H1 (cell line): ENCODE data around the gene STARD13. TPM values are rescaled to one million over a fixed set of nuclear protein-coding genes. Genes with fewer than 3 reads are reported as not detected.

Experiments used
- CTCF ChIA-PET: fragments of 300-600 bp; sonication (Branson Sonifier 250); formaldehyde crosslinking; loops from one replicate; lab custom pipeline; 2021; ENCODE audit not compliant: partially characterized antibody; lab: Charles Lee
- POLR2A ChIA-PET: fragments of 300-600 bp; sonication (Branson Sonifier 250); formaldehyde crosslinking; loops from one replicate; lab custom pipeline; 2021; ENCODE audit warnings: inconsistent platforms; ENCODE audit not compliant: partially characterized antibody; lab: Charles Lee
- DNase-seq, 2 experiments: peaks; one replicate each; pipeline versions ENCODE4 v3.0.0 to v3.0.0-alpha.2; 2010 to 2022; ENCODE audit warnings: low spot score in 2 of 2, low read depth in 1 of 2, mixed read lengths in 1 of 2
- FAIRE-seq: peaks from 2 replicates; lab custom pipeline; 2011; peaks lifted over from hg19 to GRCh38; lab: Jason Lieb, UNC
- H2AFZ ChIP-seq: 2 replicates; pipeline ENCODE4 v1.8.1; 2012; ENCODE audit warnings: low read length, inconsistent platforms
- H2AK5ac ChIP-seq: 2 replicates; pipeline ENCODE4 v1.6.1; 2013; ENCODE audit warnings: low read depth, low read length
- H2BK120ac ChIP-seq: replicated peaks from 2 replicates; pipeline ENCODE3; 2013; ENCODE audit warnings: low read depth, low read length, inconsistent platforms
- H2BK12ac ChIP-seq: 2 replicates; pipeline ENCODE4 v1.6.1; 2013; ENCODE audit warnings: low read depth, low read length
- H2BK15ac ChIP-seq: 2 replicates; pipeline ENCODE4 v1.6.1; 2013; ENCODE audit warnings: low read length
- H2BK20ac ChIP-seq: 2 replicates; pipeline ENCODE4 v1.6.1; 2013; ENCODE audit warnings: low read length
- H2BK5ac ChIP-seq: 2 replicates; pipeline ENCODE4 v1.6.1; 2013; ENCODE audit warnings: low read depth, low read length
- H3K14ac ChIP-seq: 2 replicates; pipeline ENCODE4 v1.6.1; 2013; ENCODE audit warnings: inconsistent platforms; ENCODE audit not compliant: insufficient read length
- H3K18ac ChIP-seq: 2 replicates; pipeline ENCODE4 v1.6.1; 2013; ENCODE audit warnings: low read length; ENCODE audit errors: extremely low read depth
- H3K23ac ChIP-seq: 2 replicates; pipeline ENCODE4 v1.6.1; 2013; ENCODE audit warnings: inconsistent platforms; ENCODE audit not compliant: insufficient read length
- H3K23me2 ChIP-seq: 2 replicates; pipeline ENCODE4 v1.6.1; 2013; ENCODE audit warnings: low read depth, low read length
- H3K27ac ChIP-seq: 2 replicates; pipeline ENCODE4 v1.6.1; 2011; ENCODE audit warnings: low read depth, low read length, inconsistent platforms
- H3K27me3 ChIP-seq, 4 experiments: replicated peaks in 1 of 4; 1 replicate in 1 of 4; 2 replicates in 3 of 4; pipeline versions ENCODE4 v1.6.1 to v1.8.1; 2011 to 2013; ENCODE audit warnings: low read length in 3 of 4, mild to moderate bottlenecking in 3 of 4, inconsistent platforms in 2 of 4, mixed read lengths in 2 of 4, moderate library complexity in 1 of 4; ENCODE audit not compliant: control insufficient read depth in 3 of 4, insufficient read depth in 3 of 4; ENCODE audit errors: extremely low read depth in 1 of 4
- H3K36me3 ChIP-seq, 4 experiments: 2 replicates each; pipeline versions ENCODE4 v1.6.1 to v1.8.1; 2011 to 2013; ENCODE audit warnings: mild to moderate bottlenecking in 4 of 4, low read length in 3 of 4, moderate library complexity in 2 of 4, control low read depth in 1 of 4, inconsistent platforms in 1 of 4; ENCODE audit not compliant: insufficient read depth in 4 of 4, control insufficient read depth in 2 of 4
- H3K4ac ChIP-seq: replicated peaks from 2 replicates; pipeline ENCODE3; 2013; ENCODE audit warnings: low read length, low read depth, mixed read lengths, inconsistent platforms; ENCODE audit not compliant: insufficient read length
- H3K4me1 ChIP-seq, 4 experiments: replicated peaks in 1 of 4; 1 replicate in 1 of 4; 2 replicates in 3 of 4; pipeline versions ENCODE4 v1.6.1 to v1.8.1; 2011 to 2013; ENCODE audit warnings: low read length in 3 of 4, inconsistent platforms in 2 of 4, mixed read lengths in 1 of 4; ENCODE audit not compliant: insufficient read depth in 4 of 4, control insufficient read depth in 3 of 4
- H3K4me2 ChIP-seq, 2 experiments: 2 replicates each; pipeline versions ENCODE4 v1.6.1 to v1.8.1; 2011 to 2013; ENCODE audit warnings: low read depth in 2 of 2, low read length in 2 of 2, control low read depth in 1 of 2, inconsistent platforms in 1 of 2, mild to moderate bottlenecking in 1 of 2; ENCODE audit not compliant: insufficient read depth in 1 of 2
- H3K4me3 ChIP-seq, 4 experiments: fragments of 200-600, 300-600 bp in 1 of 4; sonication (generic), shearing (Covaris generic), sonication (Bioruptor Twin) in 1 of 4; 2 replicates each; pipeline versions ENCODE4 v1.5.1 to v1.8.1; 2011 to 2016; ENCODE audit warnings: low read length in 4 of 4, low read depth in 3 of 4, control low read depth in 2 of 4, inconsistent platforms in 2 of 4, mild to moderate bottlenecking in 2 of 4, mixed read lengths in 1 of 4, moderate library complexity in 1 of 4; ENCODE audit not compliant: insufficient read depth in 2 of 4; ENCODE audit errors: extremely low read depth in 1 of 4
- H3K56ac ChIP-seq: replicated peaks from 2 replicates; pipeline ENCODE3; 2013; ENCODE audit warnings: low read depth, mild to moderate bottlenecking, mixed read lengths, low read length, inconsistent platforms; ENCODE audit not compliant: insufficient read length
- H3K79me1 ChIP-seq: 2 replicates; pipeline ENCODE4 v1.6.1; 2013; ENCODE audit warnings: low read depth, low read length, control low read depth
- H3K79me2 ChIP-seq, 2 experiments: 2 replicates each; pipeline versions ENCODE4 v1.6.1 to v1.8.1; 2012 to 2013; ENCODE audit warnings: low read length in 2 of 2, mild to moderate bottlenecking in 2 of 2, inconsistent platforms in 1 of 2; ENCODE audit not compliant: insufficient read depth in 2 of 2, control insufficient read depth in 1 of 2
- H3K9ac ChIP-seq, 4 experiments: replicated peaks in 1 of 4; 1 replicate in 1 of 4; 2 replicates in 3 of 4; pipeline versions ENCODE4 v1.6.1 to v1.8.1; 2011 to 2013; ENCODE audit warnings: low read depth in 3 of 4, low read length in 3 of 4, control low read depth in 2 of 4, mild to moderate bottlenecking in 2 of 4, moderate library complexity in 2 of 4, inconsistent platforms in 1 of 4; ENCODE audit errors: extremely low read depth in 1 of 4
- H3K9me3 ChIP-seq, 2 experiments: 2 replicates each; pipeline versions ENCODE4 v1.6.1 to v1.8.1; 2012 to 2013; ENCODE audit warnings: mild to moderate bottlenecking in 2 of 2, moderate library complexity in 2 of 2, control low read depth in 1 of 2, inconsistent platforms in 1 of 2, low read depth in 1 of 2, low read length in 1 of 2, mixed read lengths in 1 of 2; ENCODE audit not compliant: insufficient read depth in 2 of 2
- H4K20me1 ChIP-seq, 2 experiments: replicated peaks in 1 of 2; 2 replicates each; pipeline versions ENCODE3 to v1.8.1; 2011 to 2013; ENCODE audit warnings: inconsistent platforms in 2 of 2, low read length in 2 of 2, mild to moderate bottlenecking in 1 of 2; ENCODE audit not compliant: insufficient read depth in 2 of 2, control insufficient read depth in 1 of 2
- H4K5ac ChIP-seq: 2 replicates; pipeline ENCODE4 v1.6.1; 2013; ENCODE audit warnings: low read length, low read depth, mixed read lengths, inconsistent platforms; ENCODE audit not compliant: insufficient read length
- H4K8ac ChIP-seq: 2 replicates; pipeline ENCODE4 v1.8.0; 2013; ENCODE audit warnings: mild to moderate bottlenecking, moderate library complexity, low read length, inconsistent platforms; ENCODE audit not compliant: insufficient read depth; ENCODE audit errors: extremely low read depth
- H4K91ac ChIP-seq: replicated peaks from 2 replicates; pipeline ENCODE3; 2013; ENCODE audit warnings: low read length, mixed read lengths, inconsistent platforms; ENCODE audit not compliant: insufficient read length
- CEBPB ChIP-seq: IDR thresholded peaks from 2 replicates; pipeline ENCODE4 v1.6.1; 2012; ENCODE audit warnings: low read depth, low read length
- E2F6 ChIP-seq: IDR thresholded peaks from 2 replicates; pipeline ENCODE4 v1.6.1; 2012; ENCODE audit warnings: inconsistent platforms
- FOSL1 ChIP-seq: IDR thresholded peaks from 2 replicates; pipeline ENCODE4 v1.6.1; 2011; ENCODE audit warnings: mild to moderate bottlenecking, low read depth, low read length, moderate library complexity; ENCODE audit not compliant: insufficient read depth
- RBBP5 ChIP-seq: IDR thresholded peaks from 2 replicates; pipeline ENCODE4 v1.7.1; 2012; ENCODE audit warnings: low read depth, mild to moderate bottlenecking, inconsistent platforms, low read length, moderate library complexity, borderline replicate concordance
- SIRT6 ChIP-seq: IDR thresholded peaks from one replicate; pipeline ENCODE4 v1.7.1; 2012; ENCODE audit warnings: low read length, inconsistent platforms
- WGBS, 2 experiments: shearing (Covaris generic) in 1 of 2; methylation state at CpG; one replicate each; pipeline versions ENCODE4 v1.1.6 to v1.1.7; 2013 to 2015; ENCODE audit warnings: low lambda C conversion rate in 2 of 2, mixed read lengths in 2 of 2, inconsistent platforms in 1 of 2, low coverage in 1 of 2, missing lambda C conversion rate in 1 of 2; ENCODE audit not compliant: insufficient replicate concordance in 2 of 2, insufficient coverage in 1 of 2, insufficient read length in 1 of 2; ENCODE audit errors: extremely low coverage in 1 of 2, missing lambda C conversion rate in 1 of 2; 5-methylcytosine and 5-hydroxymethylcytosine counted together
- polyA plus RNA-seq, 7 experiments: library from polyadenylated mRNA; depleted of rRNA in 3 of 7; stranded (reverse) in 5 of 7; unstranded in 2 of 7; fragments of >200 nt in 5 of 7; fragments of 200-250 nt in 2 of 7; gene quantifications; 1 replicate in 5 of 7; 2 replicates in 1 of 7; 4 replicates in 1 of 7; pipeline versions ENCODE4 v1.2.1 to v1.2.3, GENCODE V29; 2011 to 2013; ENCODE audit warnings: missing spikeins in 2 of 7, mixed read lengths in 2 of 7
- total RNA-seq: library from RNA; stranded (reverse); fragmentation: NEBNext Ultra II Directional; extraction: Animal tissue kit (Norgen Biotek cat#: 25700); gene quantifications from 2 replicates; pipeline ENCODE4 v1.2.1, GENCODE V29; 2021

Gene STARD13
- total and polyA plus RNA-seq, 2 of the 8 experiments (the other 6 are each of a cell fraction or from before 2014, with no cell fraction given) = 0.82 to 2.9 TPM

DNA sequence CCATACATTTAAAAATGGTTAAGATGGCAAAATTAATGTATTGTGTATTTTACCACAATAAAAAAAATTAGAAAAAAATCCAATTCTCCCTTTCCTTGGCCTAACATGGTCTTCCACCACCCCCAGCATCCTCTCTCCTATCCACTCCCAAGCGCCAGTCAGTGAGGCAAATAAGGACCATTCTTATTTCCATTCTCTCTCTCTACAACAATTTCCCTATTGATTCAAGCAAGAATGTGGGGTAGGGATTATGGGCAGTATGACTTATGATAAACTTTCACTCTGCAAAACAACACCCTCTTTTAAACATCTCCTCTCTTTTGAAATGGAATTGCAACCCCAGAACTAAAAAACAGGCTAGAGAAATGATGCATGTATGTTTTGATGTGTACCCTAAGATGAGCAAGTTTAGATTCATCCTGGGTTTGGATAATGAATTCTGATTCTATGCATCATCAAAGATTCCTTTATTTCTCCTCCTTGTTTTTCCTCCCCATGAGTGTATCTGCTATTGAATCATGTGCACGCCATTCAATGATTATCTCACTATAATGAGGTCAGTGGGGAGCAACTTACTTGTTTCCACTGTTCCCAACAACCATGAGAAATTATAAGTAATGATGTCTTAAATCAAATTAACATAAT, 3.5 kb downstream of the STARD13 start:
- DNase-seq (no peak), FAIRE-seq (no peak)
- no peak overlapping the region for H3K18ac ChIP-seq
- H3K9me3 ChIP-seq = no peaks in the 10 kb centered on the region
- no peak overlapping the region for H3K4me3 ChIP-seq
- POLR2A ChIA-PET = interaction anchor here (1.0 kb wide), 1 partner anchor 12 kb away, joined by 3 read pairs; no protein-coding TSS in a partner anchor
- H3K27ac ChIP-seq = no peak overlapping the region
- H2BK120ac ChIP-seq = no peak overlapping the region
- H3K56ac ChIP-seq = no peak overlapping the region
- no peak overlapping the region for H2BK5ac ChIP-seq
- H3K23ac ChIP-seq = no peak overlapping the region
- no peak overlapping the region for H3K9ac ChIP-seq
- H2BK15ac ChIP-seq = no peak overlapping the region
- no peaks in the 10 kb centered on the region for H3K79me2 ChIP-seq
- TF ChIP-seq E2F6 = no peak
- no peak for TF ChIP-seq FOSL1
- TF ChIP-seq CEBPB = no peak
- TF ChIP-seq RBBP5 = no peak
- TF ChIP-seq SIRT6 = no peak
- H3K4me2 ChIP-seq = no peak overlapping the region
- H3K4me1 ChIP-seq = peaks cover 2 to 4% (median 4%) of the 10 kb centered on the region in 4 experiments; a peak in 3 of 7 replicates
- H3K79me1 ChIP-seq = no peaks in the 10 kb centered on the region
- no peak overlapping the region for H2AK5ac ChIP-seq
- no peaks in the 10 kb centered on the region for H3K27me3 ChIP-seq
- H3K14ac ChIP-seq = no peak overlapping the region
- no peak overlapping the region for H4K5ac ChIP-seq
- no peak overlapping the region for H4K91ac ChIP-seq
- no peak overlapping the region for H3K4ac ChIP-seq
- H3K36me3 ChIP-seq = no peaks in the 10 kb centered on the region
- no peak overlapping the region for H2BK20ac ChIP-seq
- H4K8ac ChIP-seq = no peak overlapping the region
- H3K23me2 ChIP-seq = peaks cover 4% of the 10 kb centered on the region; the same call in 1 of the 2 replicates
- WGBS, 2 experiments = 91% methylated on average over 2 of the region's 2 CpGs; no CpG with 5 or more reads in 1 of the 2 experiments
- H2AFZ ChIP-seq = no peak overlapping the region
- H2BK12ac ChIP-seq = no peak overlapping the region
- H4K20me1 ChIP-seq = no peaks in the 10 kb centered on the region
- CTCF ChIA-PET = interaction anchor here (0.9 to 1.6 kb wide), 3 partner anchors 8 to 29 kb away, joined by 3 to 5 read pairs (median 3); no protein-coding TSS in a partner anchor
